GM12891 (cell line): Measurements from ENCODE around the gene SAMD4B.

Experiments used
- PAX5 ChIP-seq: IDR thresholded peaks from 2 replicates; pipeline ENCODE4 v1.6.1; 2011; ENCODE audit warnings: low read length, moderate library complexity, mild to moderate bottlenecking; ENCODE audit not compliant: insufficient read depth, severe bottlenecking
- POLR2A ChIP-seq: IDR thresholded peaks from 2 replicates; pipeline ENCODE4 v1.6.1; 2011; ENCODE audit warnings: low read depth, low read length, control low read depth
- POLR2AphosphoS5 ChIP-seq: IDR thresholded peaks from 2 replicates; pipeline ENCODE4 v1.6.1; 2011; ENCODE audit warnings: low read depth, low read length, control low read depth
- POU2F2 ChIP-seq: IDR thresholded peaks from 2 replicates; pipeline ENCODE4 v1.6.1; 2011; ENCODE audit warnings: low read depth, mild to moderate bottlenecking, control low read depth, low read length, moderate library complexity
- SPI1 ChIP-seq: IDR thresholded peaks from 2 replicates; pipeline ENCODE4 v1.6.1; 2011; ENCODE audit warnings: low read depth, low read length, control low read depth
- TAF1 ChIP-seq: IDR thresholded peaks from 2 replicates; pipeline ENCODE4 v1.6.1; 2011; ENCODE audit warnings: low read depth, low read length, control low read depth

DNA sequence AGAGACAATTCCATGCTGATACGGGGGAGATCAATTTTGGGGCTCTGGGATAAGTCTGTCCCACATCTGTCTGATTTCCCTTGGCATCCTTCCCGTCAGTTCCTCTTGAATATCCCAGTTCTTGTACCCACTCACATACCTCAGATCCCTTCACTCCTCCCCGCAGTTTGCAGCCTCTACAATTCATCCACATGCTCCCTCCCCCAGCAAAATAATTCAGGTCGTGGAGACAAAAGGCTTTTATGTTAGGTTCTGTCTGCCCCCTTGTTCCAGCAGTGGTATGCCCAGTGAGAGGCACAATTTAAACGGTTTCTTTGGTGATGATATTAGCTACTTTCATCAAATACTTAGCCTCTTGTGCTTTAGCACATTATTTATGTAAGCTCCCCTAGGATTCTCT lies 83.9 kb downstream of the SAMD4B start:
- TF ChIP-seq POLR2AphosphoS5: no peak
- TF ChIP-seq SPI1: no peak
- TF ChIP-seq POLR2A: no peak
- no peak for TF ChIP-seq PAX5
- TF ChIP-seq TAF1: no peak
- no peak for TF ChIP-seq POU2F2
